AG04450 (cell line): Measurements from ENCODE around the gene G0S2. TPM values are rescaled to one million over a fixed set of nuclear protein-coding genes. Genes with fewer than 3 reads are reported as not detected.

Experiments used
- CTCF ChIA-PET: fragments of 300-600, 350-600 bp; formaldehyde crosslinking; extraction: SDS; loops from one replicate; lab custom pipeline; 2022; ENCODE audit warnings: antibody characterized with exemption, inconsistent platforms; lab: Charles Lee
- POLR2A ChIA-PET: fragments of 350-600 bp; formaldehyde crosslinking; extraction: SDS; loops from one replicate; lab custom pipeline; 2021; ENCODE audit warnings: antibody characterized with exemption, inconsistent platforms; lab: Yijun Ruan, JAX
- DNase-seq: peaks from one replicate; pipeline ENCODE4 v3.0.0-alpha.2; 2011; ENCODE audit warnings: low read depth, low spot score
- H3K27ac ChIP-seq: one replicate; pipeline ENCODE4 v1.5.1; 2012; ENCODE audit warnings: low read depth, low read length, control low read depth
- H3K27me3 ChIP-seq: one replicate; pipeline ENCODE4 v1.6.0; 2012; ENCODE audit warnings: low read length; ENCODE audit not compliant: control insufficient read depth, insufficient read depth
- H3K4me3 ChIP-seq: 2 replicates; pipeline ENCODE4 v1.5.1; 2011; ENCODE audit warnings: mild to moderate bottlenecking, low read depth, low read length, control low read depth
- H3K9me3 ChIP-seq: 2 replicates; pipeline ENCODE4 v1.5.1; 2012; ENCODE audit warnings: low read length; ENCODE audit not compliant: control insufficient read depth, insufficient read depth
- polyA plus RNA-seq: library from polyadenylated mRNA; depleted of rRNA; stranded (reverse); fragments of >200 nt; gene quantifications from 2 replicates; pipeline ENCODE4 v1.2.3, GENCODE V29; 2011
- TF ChIP-seq, protein P1 (sequence below): IDR thresholded peaks from 2 replicates; pipeline ENCODE4 v1.5.1; 2011; ENCODE audit warnings: low read depth, low read length, control low read depth, inconsistent platforms

The G0S2 gene
- polyA plus RNA-seq, 1 experiment, result 3.5 TPM

DNA sequence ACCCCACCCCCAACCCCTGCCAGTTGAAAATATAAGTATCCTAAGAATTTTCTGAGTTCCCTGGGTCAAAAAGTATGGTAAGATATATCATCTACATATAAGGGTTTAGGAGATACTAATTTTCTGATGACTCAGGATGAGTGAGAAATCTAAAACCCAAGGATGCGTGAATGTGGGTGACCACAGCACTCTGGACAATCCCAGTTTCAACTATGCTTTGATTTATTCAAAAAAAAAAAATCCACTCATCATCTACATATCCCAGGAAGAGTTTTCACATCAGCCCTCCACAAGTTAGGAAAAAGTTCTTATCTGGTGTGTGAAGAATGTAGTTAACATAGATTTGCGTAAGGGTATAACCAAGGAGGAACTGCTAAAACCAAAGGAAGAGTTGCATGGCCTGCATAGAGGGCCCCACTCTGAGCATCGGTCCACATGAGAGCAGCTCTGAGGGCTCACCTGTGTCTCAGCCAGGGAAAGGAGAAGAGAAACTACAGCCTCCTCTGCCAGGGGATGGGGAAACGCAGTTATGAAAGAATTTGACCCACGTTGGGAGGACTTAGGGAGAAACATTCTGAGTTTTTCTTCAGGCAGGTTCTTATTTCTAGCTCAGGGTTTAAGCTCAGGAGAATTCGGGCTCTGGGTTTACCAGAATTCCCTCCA lies 41.7 kb upstream of the G0S2 start:
- ChIA-PET POLR2A (no interaction called here), CTCF (no interaction called here)
- DNase-seq, result no peak

DNA sequence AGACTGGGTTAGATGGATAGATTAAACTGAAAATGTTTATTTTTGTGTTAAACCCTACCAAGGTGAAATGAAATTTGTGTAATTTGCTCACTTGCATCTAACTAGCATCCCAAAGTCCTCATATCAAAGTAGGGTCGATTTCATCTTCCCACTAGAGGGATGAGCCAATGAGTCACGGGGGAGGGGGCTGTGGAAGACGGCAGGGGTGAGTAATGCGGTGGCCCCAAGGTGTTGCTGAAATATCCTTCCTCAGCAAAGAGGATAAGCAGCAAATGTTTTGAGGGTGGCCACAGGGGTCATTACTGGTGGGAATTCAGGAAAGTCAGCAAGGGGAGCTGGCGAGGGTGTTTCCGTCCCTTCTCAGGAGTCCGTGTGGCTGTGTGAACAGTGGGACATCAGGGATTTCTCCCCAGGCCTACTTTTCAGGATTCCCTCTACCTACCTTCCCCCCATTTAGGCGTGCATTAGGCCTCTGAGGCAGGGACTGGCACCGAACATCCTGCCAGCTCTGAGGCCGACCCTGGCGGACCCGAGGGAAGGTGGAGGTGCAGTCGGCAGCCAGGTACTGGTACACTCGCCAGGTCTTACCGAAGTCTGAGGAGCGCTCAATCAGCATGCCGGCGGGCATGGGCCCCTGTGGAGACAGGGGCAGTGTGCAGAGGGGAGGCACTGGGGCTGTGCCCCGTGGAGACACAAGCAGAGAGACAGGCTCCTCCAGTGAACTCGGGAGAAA lies 41.0 kb upstream of the G0S2 start:
- CTCF ChIA-PET, result interaction anchor here (0.5 kb wide), 1 partner anchor 356 kb away, joined by 3 read pairs; no protein-coding TSS in a partner anchor
- TF ChIP-seq, protein P1, sequence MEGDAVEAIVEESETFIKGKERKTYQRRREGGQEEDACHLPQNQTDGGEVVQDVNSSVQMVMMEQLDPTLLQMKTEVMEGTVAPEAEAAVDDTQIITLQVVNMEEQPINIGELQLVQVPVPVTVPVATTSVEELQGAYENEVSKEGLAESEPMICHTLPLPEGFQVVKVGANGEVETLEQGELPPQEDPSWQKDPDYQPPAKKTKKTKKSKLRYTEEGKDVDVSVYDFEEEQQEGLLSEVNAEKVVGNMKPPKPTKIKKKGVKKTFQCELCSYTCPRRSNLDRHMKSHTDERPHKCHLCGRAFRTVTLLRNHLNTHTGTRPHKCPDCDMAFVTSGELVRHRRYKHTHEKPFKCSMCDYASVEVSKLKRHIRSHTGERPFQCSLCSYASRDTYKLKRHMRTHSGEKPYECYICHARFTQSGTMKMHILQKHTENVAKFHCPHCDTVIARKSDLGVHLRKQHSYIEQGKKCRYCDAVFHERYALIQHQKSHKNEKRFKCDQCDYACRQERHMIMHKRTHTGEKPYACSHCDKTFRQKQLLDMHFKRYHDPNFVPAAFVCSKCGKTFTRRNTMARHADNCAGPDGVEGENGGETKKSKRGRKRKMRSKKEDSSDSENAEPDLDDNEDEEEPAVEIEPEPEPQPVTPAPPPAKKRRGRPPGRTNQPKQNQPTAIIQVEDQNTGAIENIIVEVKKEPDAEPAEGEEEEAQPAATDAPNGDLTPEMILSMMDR, result no peak
- Histone ChIP-seq H3K9me3 (no peaks in the 10 kb centered on the region; the same call in 1 of the 2 replicates), H3K27ac (no peak overlapping the region), H3K4me3 (no peak overlapping the region), H3K27me3 (no peaks in the 10 kb centered on the region)
- POLR2A ChIA-PET, result no interaction called here
- no peak for DNase-seq

More for the DNA sequence above, 41.7 kb upstream of the G0S2 start:
- Histone ChIP-seq H3K27ac (no peak overlapping the region), H3K4me3 (no peak overlapping the region), H3K9me3 (no peaks in the 10 kb centered on the region; the same call in 1 of the 2 replicates), H3K27me3 (no peaks in the 10 kb centered on the region)
- TF ChIP-seq, protein P1, result no peak

DNA sequence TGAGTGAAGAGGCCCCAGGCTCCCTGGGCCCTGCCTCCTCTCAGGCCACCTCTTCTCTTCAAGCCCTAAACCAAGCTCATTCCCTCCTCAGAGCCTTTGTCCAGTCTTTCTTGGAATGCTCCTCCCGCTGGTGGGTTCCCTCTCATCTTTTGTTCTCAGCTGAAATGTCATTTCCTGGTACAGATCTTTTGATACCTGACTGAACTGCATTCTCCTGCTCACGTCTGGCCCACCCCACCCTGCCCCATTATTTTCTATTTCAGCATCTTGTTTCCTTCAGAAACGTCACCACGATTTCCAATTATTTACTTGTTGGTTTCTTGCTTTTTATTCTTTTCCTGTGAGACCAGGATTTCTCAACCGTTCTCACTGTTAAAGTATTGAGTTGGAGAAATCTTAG lies 39.4 kb upstream of the G0S2 start:
- no peak overlapping the region for H3K27ac ChIP-seq
- CTCF ChIA-PET, result interaction anchor here (1.4 to 1.7 kb wide), 2 partner anchors 14 to 60 kb away, joined by 4 read pairs; no protein-coding TSS in a partner anchor
- no peaks in the 10 kb centered on the region; the same call in 1 of the 2 replicates for H3K9me3 ChIP-seq
- no peak for DNase-seq
- no peaks in the 10 kb centered on the region for H3K27me3 ChIP-seq
- no peak overlapping the region for H3K4me3 ChIP-seq
- TF ChIP-seq, protein P1, result no peak
- POLR2A ChIA-PET, result no interaction called here

DNA sequence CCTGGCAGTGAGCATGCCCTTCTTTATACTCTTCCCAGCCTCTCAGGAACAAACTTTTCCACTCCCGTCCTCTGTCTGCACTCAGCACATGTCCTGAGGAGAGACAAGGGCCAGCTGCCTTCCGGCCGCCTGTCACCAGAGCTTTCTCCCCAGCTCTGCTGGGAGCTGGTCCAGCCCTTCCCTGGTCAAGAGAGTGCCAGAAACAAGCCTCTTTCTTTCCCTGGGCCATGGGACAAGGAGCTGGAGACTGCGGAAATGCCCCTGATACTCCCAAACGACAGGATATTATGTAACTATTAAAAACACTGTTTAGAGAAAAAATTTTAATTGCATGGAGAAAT lies 33.4 kb upstream of the G0S2 start:
- Histone ChIP-seq H3K27ac (peak overlapping the region; percentile 11), H3K4me3 (no peak overlapping the region), H3K9me3 (no peaks in the 10 kb centered on the region), H3K27me3 (no peaks in the 10 kb centered on the region)
- ChIA-PET CTCF (interaction anchor here (1.3 to 2.4 kb wide), 5 partner anchors 13 to 288 kb away, joined by 3 to 9 read pairs (median 3); no protein-coding TSS in a partner anchor), POLR2A (no interaction called here)
- TF ChIP-seq, protein P1, result no peak
- DNase-seq, result no peak

DNA sequence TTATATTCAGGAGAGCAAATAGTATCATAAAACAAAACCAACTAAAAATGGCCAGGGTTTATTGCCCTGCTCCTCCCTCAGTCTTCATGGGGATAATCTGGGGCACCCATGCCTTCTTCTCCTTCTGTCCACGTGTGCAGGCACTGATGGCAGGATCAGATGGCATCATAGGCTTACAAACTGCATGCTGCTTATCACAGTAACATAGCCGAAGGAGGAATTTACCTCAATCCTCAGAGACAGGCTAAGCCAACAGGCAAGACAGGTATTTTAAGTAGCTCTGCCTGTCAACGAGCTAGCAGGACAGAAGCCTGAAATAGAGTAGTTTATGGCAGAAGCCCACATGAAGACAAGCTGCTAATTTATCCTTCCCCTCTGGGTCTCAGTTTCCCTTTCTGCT lies 32.4 kb upstream of the G0S2 start:
- TF ChIP-seq, protein P1, result no peak
- Histone ChIP-seq H3K9me3 (no peaks in the 10 kb centered on the region), H3K27me3 (no peaks in the 10 kb centered on the region), H3K27ac (no peak overlapping the region), H3K4me3 (no peak overlapping the region)
- ChIA-PET POLR2A (no interaction called here), CTCF (interaction anchor here (0.7 to 2.4 kb wide), 7 partner anchors 14 to 105 kb away, joined by 3 to 16 read pairs (median 5); no protein-coding TSS in a partner anchor)
- DNase-seq, result no peak
